ENCODE measurements around the gene PHF24. TPM values are rescaled to one million over a fixed set of nuclear protein-coding genes. Genes with fewer than 3 reads are reported as not detected.

Gene PHF24
- total RNA-seq, 1 donor from 2014 or later = not detected

DNA sequence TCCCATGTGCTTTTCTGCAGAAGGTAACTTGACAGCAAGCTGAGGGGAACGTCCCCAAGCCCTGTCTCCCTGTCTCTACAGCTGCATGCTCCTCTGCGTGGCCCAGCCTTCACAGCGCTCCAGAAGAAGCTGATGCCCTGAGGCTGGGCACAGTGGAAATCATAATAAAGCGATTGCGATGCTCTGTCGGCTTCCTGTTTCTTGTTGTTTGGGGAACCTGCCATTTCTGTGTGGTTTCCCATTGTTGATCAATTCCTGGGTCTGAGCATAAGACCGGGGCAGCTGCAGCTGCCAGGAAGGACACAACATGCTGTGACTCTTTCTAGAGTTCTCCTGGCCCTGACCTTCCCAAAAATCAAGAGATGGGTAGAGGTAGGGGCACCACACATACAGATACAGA is 24.3 kb downstream of the PHF24 start:
- intact Hi-C loops (cut with micrococcal nuclease) = loop anchor here (10.0 kb wide), 1 partner anchor 1162 kb away; no protein-coding TSS in a partner anchor

- intact Hi-C loops (cut with micrococcal nuclease) = loop anchor here (1.0 to 10.0 kb wide), 2 partner anchors 21 to 1162 kb away; no protein-coding TSS in a partner anchor
Observed at GRCh38 chr9:34983209-34983608, 25.1 kb downstream of the PHF24 start.

- intact Hi-C loops (cut with micrococcal nuclease) = loop anchor here (10.0 kb wide), 1 partner anchor 1161 kb away; no protein-coding TSS in a partner anchor
Observed at GRCh38 chr9:34984049-34984448, 26.0 kb downstream of the PHF24 start.

- intact Hi-C loops (cut with micrococcal nuclease) = loop anchor here (1.0 to 10.0 kb wide), 11 partner anchors 67 to 1983 kb away; partner anchors contain the start of genes APTX, CCDC107, DNAI1 and FAM219A
Observed at GRCh38 chr9:34985311-34985899, 27.3 kb downstream of the PHF24 start.

DNA sequence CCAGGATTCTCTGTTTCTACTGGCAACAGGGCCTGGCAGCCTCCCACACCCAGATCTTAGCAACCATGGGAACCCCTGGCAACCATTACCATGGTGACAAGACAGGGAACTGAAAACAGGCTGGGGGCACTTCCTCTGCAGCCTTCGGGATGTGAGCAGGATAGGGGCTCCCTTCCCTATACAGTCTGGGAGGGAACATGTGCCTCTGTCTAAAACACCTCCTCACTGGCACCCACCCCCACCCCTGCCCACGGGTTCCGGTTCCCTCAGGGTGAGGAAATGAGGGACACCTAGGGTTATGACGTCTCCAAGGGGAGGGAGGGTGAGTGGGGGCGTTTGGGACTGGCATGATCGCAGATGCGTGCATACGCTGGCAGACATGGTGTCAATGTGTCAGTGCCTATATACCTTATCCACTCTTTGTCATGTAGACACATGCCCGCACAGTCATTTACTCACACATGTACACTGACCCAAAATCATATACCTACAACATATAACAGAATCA is 28.5 kb downstream of the PHF24 start:
- intact Hi-C loops (cut with micrococcal nuclease) = loop anchor here (5.0 to 10.0 kb wide), 7 partner anchors 66 to 1984 kb away; partner anchors contain the start of genes APTX, CCDC107, DNAI1 and FAM219A

DNA sequence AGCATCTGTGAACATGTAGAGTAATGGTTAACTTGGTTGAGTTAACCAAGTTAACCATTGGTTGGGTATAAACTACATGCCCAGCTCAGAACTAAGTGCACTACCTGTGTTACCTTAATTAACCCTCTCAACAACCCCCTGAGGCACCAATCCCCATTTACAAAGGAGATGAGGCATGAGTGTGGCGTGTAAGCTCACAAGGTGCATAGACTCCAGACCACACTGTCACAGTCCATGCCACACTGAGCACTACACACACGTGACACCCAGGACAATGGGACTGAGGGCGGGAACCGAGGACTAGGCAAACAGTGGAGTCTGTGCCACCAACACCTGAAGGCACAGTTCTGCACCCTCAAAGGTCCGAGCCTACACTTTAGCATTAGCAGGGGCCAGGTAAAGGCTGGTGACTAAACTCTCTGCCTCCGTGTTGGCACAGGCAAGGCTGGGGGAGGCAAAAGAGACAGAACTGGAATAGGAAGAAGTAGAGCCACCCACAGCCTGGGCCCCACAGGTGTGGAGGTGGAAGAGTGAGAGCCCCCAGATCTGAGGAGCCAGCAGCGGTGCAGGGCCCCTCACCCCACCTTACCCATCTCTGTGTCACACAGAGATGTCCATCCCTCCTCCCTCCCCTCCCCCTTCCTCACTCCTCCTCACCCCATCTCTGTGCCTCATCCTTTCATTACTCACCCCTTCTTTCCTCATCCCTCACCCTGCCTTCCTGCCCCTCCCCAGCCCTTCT is 29.2 kb downstream of the PHF24 start:
- intact Hi-C loops (cut with micrococcal nuclease) = loop anchor here (5.0 to 10.0 kb wide), 7 partner anchors 65 to 1985 kb away; partner anchors contain the start of genes APTX, CCDC107, DNAI1 and FAM219A

DNA sequence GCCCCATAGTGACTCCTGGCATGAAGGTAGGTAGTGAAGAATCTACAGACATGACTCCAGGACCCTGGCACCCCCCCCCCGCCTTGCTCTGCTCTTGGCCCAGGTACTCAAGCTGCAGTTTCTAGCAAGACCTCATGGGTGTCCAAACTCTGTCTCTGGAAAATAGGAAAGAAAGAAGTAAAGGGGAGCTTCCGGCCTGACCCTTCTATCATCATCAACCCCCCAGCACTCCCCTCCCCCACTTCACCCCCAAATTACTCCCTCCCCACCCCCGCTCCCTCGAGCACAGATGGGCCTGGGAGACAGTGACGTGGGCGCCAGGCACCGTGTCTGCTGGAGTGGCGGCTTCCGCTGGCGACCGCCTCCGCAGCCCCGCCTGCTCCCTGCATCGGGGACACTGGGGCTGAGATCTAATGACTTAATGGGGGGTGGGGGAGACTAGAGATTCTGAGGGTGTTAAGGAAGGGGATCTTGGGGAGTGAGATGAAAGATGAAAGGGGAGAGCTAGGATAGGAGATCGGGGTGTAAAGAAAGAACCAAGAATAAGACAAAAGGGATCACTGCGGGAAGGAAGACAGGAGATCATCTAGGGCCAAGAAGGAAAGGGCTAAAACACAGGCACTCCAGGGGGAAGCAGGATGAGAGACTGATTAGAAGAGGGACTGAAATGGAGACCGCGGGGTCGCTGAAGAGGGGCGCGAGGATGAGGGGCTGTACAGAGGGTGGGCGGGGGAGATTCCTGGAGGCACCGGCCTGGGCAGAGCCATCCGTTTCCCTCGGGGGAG is 30.3 kb downstream of the PHF24 start:
- intact Hi-C loops (cut with micrococcal nuclease) = loop anchor here (1.0 to 10.0 kb wide), 24 partner anchors 48 to 1986 kb away; partner anchors contain the start of genes APTX, CCDC107, CREB3 and DNAI1

- intact Hi-C loops (cut with micrococcal nuclease) = loop anchor here (1.0 to 10.0 kb wide), 24 partner anchors 47 to 1987 kb away; partner anchors contain the start of genes APTX, CCDC107, CREB3 and DNAI1
Observed at GRCh38 chr9:34989003-34989945, 31.2 kb downstream of the PHF24 start, which contains the start of gene DNAJB5. Gene DNAJB5 (plus strand): TSS chr9:34989745. CDS start chr9:34990631, 886 bp downstream.

DNA sequence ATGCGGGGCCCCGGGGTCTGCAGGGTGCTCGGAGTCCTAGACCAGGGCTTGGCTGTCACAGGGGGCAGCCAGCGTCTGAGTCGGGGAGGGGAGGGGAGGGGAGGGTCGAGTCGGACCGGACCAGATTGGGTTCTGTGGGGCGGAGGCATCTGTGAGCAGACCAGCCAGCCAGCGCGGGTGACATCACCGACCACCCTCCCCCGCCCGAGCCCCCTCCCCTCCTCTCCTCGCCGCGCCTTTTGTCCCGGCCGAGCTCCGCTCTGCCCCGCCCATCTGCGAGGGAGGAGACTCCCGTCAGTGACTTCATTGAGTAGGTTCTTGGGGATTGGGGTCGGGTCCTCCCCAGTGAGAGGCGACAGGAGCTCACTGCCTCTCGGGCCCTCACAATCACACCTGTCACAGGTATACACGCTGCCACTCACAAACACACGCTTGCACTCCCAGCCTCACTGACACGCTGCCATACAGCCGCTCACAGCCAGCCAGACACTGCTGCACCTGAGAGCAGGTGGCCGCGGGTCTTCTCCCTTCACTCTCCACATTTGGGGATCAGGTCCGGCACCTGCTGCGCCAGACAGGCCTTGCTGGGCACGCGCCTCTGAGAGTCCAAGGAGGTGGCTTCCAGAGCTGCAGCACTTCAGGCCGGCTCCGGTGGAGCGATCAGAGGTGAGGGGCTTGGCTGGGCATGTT is 32.0 kb downstream of the PHF24 start:
- intact Hi-C loops (cut with micrococcal nuclease) = loop anchor here (1.0 to 10.0 kb wide), 24 partner anchors 46 to 1988 kb away; partner anchors contain the start of genes APTX, CCDC107, CREB3 and DNAI1

- intact Hi-C loops (cut with micrococcal nuclease) = no loop called here
Observed at GRCh38 chr9:34990908-34991606, 33.0 kb downstream of the PHF24 start.

DNA sequence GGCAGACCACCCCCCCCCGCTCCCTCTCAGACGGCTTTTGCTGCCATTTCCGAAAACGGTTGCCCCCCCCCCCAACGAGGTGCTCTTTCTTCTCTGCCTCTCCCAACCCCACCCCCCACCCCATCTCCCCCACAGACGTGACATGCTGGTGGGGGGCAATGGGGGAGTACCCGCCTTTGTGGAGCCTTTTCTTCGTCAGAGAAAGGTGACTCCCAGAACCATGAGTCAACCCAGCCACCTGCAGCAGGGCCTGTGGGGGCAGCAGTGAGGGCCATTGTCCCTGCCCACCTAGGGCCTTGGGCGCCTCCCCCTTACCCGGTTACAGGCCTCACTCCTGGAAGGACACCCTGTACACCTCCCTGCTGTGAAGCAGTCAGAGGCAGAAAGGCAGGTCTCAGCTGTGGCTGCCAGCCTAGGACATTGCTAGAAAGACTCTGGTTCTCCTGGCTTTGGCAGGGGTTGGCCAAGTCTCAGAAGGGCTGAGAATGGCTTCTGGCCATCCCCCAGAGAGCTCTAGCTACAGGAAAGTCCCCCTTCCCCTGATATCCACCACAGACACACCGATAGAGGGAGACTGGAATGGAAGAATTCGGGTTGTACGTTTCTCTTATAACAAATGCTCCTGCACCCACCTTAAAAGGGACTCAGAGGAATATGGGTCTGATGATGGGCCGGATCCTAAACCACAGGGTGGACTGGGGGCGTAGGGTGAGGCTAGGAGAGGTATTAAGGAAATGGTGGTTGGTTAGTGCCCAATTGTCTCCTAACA is 33.7 kb downstream of the PHF24 start:
- intact Hi-C loops (cut with micrococcal nuclease) = no loop called here

GRCh38 chr9:34992376-34992951 is 34.4 kb downstream of the PHF24 start:
- intact Hi-C loops (cut with micrococcal nuclease) = no loop called here

- intact Hi-C loops (cut with micrococcal nuclease) = no loop called here
Observed at GRCh38 chr9:34993502-34994259, 35.6 kb downstream of the PHF24 start.

DNA sequence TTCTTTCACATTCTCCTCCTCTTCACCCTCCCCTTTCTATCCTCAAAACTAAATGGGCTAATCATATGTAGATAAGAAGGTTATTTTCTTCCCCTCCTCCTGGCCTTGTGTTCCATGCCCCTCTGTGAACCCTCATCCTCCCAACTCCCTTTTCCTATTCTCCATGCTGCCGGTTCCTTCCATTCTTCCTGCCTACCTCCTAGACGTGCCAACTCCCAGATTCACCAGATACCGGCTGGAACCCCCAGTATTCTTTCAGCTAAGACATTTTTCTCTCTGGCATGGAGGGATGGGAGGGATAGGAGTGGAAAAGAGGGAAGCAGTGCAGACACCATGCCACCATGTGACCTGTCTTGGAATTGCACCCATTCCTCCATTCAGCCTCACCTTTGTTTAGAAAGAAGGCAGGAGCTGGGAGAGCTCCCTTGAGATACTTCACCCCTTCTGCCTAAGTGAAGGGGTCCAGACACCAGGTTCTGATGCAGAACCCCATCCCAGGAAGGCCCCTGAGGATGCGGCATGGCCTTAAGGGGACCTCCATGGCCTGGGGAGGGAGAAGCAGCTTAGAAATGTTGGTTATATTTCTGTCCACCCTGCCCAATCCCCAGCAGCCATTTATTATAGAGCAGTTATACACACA is 36.3 kb downstream of the PHF24 start:
- intact Hi-C loops (cut with micrococcal nuclease) = no loop called here

DNA sequence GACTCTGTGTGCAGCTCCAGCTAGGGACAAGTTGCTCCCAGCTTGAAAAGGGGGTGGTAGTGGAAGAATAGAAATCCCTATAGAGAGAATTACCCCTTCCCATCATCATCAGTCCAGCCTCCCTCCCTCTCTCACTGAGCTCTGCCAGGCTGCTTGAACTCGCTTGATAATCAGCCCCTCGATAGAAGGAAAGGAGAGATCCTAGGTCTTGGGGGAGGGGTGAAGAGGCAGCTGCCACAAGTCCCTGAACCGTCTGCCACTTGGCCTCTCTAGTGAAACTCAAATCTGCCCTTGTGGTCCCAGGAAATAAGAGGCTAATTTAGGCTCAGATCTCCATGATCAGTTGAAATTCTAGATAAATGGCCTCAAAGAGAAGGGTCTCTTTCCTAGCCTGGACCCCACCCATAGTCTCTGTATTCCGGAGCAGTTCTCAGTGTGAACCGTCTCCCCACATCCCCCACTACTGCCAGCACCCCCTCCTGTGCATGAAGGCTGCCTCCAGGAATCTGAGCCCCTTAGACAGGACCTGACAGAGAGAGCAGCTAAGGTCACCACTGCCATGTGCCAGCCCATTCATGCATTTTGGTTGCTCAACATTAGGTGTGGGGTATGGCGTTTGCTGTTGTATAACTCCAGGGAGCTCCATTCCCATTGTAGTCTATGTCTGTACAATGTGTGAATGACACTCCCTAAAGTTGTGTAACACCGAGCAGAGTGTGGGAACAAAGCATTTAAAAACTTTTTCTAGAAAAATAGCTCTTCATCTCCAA is 37.0 kb downstream of the PHF24 start:
- intact Hi-C loops (cut with micrococcal nuclease) = no loop called here
